NCI-H226 (cell line): ENCODE measurements around the gene PROS1.
"Not testable (repeated sequence)": the region's sequence is repeated elsewhere in the genome, so short reads cannot be mapped to it uniquely, and the experiment has no call there.

Experiments
- DNase-seq: peaks from one replicate; pipeline ENCODE4 v3.0.0-alpha.2; 2015

Gene PROS1

GRCh38 chr3:93867425-93867824 lies 106.3 kb downstream of the PROS1 start:
- no peak for DNase-seq

- no peak for DNase-seq
Measured at GRCh38 chr3:93861017-93861416, 112.7 kb downstream of the PROS1 start.

GRCh38 chr3:93855401-93855800 lies 118.3 kb downstream of the PROS1 start:
- no peak for DNase-seq

GRCh38 chr3:93852228-93852627 lies 121.5 kb downstream of the PROS1 start:
- not testable (repeated sequence) for DNase-seq

- DNase-seq: peak; percentile 90
Measured at GRCh38 chr3:93843981-93844380, 129.7 kb downstream of the PROS1 start.

- not testable (repeated sequence) for DNase-seq
Measured at GRCh38 chr3:93839193-93839592, 134.5 kb downstream of the PROS1 start.
